HL-60 (cell line): ENCODE results near the gene MCM6.

Experiments used
- POLR2AphosphoS5 ChIP-seq: IDR thresholded peaks from 2 replicates; pipeline ENCODE4 v1.6.1; 2012; ENCODE audit warnings: low read depth
- SPI1 ChIP-seq: IDR thresholded peaks from 2 replicates; pipeline ENCODE4 v1.6.1; 2012; ENCODE audit warnings: low read depth, mild to moderate bottlenecking, borderline replicate concordance
- TF ChIP-seq, protein P1 (sequence below): IDR thresholded peaks from one replicate; pipeline ENCODE4 v1.5.1; 2011; ENCODE audit warnings: low read length, control low read depth, inconsistent platforms; ENCODE audit not compliant: insufficient read depth
- TF ChIP-seq, protein P2 (sequence below): IDR thresholded peaks from 2 replicates; pipeline ENCODE4 v1.6.1; 2012; ENCODE audit warnings: low read depth; ENCODE audit not compliant: insufficient replicate concordance

DNA sequence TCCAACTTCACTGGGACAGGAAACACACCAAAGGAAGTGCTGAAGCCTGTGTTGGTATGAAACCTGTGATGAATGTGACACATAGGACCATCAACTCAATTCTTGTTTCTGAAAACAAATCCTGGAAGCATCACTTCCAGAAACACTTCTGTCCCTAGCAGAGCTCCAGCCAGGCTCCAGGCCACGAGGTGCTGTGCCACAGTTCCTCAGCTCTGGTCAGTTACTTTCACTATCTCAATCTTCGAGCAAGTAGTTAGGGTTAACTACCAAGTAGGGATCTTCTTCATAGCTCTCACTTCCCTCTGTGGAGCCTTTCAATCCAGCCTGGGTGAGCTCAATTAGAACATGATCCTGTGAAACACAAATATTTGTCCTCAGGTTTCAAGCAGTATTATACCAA is 35.6 kb downstream of the MCM6 start:
- TF ChIP-seq, protein P1, sequence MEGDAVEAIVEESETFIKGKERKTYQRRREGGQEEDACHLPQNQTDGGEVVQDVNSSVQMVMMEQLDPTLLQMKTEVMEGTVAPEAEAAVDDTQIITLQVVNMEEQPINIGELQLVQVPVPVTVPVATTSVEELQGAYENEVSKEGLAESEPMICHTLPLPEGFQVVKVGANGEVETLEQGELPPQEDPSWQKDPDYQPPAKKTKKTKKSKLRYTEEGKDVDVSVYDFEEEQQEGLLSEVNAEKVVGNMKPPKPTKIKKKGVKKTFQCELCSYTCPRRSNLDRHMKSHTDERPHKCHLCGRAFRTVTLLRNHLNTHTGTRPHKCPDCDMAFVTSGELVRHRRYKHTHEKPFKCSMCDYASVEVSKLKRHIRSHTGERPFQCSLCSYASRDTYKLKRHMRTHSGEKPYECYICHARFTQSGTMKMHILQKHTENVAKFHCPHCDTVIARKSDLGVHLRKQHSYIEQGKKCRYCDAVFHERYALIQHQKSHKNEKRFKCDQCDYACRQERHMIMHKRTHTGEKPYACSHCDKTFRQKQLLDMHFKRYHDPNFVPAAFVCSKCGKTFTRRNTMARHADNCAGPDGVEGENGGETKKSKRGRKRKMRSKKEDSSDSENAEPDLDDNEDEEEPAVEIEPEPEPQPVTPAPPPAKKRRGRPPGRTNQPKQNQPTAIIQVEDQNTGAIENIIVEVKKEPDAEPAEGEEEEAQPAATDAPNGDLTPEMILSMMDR, result no peak
- TF ChIP-seq POLR2AphosphoS5 (no peak), SPI1 (no peak)
- TF ChIP-seq, protein P2, sequence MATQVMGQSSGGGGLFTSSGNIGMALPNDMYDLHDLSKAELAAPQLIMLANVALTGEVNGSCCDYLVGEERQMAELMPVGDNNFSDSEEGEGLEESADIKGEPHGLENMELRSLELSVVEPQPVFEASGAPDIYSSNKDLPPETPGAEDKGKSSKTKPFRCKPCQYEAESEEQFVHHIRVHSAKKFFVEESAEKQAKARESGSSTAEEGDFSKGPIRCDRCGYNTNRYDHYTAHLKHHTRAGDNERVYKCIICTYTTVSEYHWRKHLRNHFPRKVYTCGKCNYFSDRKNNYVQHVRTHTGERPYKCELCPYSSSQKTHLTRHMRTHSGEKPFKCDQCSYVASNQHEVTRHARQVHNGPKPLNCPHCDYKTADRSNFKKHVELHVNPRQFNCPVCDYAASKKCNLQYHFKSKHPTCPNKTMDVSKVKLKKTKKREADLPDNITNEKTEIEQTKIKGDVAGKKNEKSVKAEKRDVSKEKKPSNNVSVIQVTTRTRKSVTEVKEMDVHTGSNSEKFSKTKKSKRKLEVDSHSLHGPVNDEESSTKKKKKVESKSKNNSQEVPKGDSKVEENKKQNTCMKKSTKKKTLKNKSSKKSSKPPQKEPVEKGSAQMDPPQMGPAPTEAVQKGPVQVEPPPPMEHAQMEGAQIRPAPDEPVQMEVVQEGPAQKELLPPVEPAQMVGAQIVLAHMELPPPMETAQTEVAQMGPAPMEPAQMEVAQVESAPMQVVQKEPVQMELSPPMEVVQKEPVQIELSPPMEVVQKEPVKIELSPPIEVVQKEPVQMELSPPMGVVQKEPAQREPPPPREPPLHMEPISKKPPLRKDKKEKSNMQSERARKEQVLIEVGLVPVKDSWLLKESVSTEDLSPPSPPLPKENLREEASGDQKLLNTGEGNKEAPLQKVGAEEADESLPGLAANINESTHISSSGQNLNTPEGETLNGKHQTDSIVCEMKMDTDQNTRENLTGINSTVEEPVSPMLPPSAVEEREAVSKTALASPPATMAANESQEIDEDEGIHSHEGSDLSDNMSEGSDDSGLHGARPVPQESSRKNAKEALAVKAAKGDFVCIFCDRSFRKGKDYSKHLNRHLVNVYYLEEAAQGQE, result no peak
